KMS-11 (cell line): ENCODE data around the gene CPD.
"Not testable (repeated sequence)": the region's sequence is repeated elsewhere in the genome, so short reads cannot be mapped to it uniquely, and the experiment has no call there.

Source experiments
- H2AFZ ChIP-seq: fragments of 200-600 bp; sonication (generic); 2 replicates; pipeline ENCODE4 v1.6.1; 2016; ENCODE audit warnings: antibody characterized with exemption, mixed run types, low read depth
- H3K27ac ChIP-seq: fragments of 200-600 bp; sonication (generic); 2 replicates; pipeline ENCODE4 v1.6.1; 2016; ENCODE audit warnings: mild to moderate bottlenecking, mixed run types
- H3K27me3 ChIP-seq: fragments of 200-600 bp; sonication (generic); 2 replicates; pipeline ENCODE4 v1.6.1; 2017; ENCODE audit warnings: mild to moderate bottlenecking, low read depth, mixed run types, moderate library complexity; ENCODE audit not compliant: insufficient read depth
- H3K36me3 ChIP-seq: fragments of 200-600 bp; sonication (generic); 2 replicates; pipeline ENCODE4 v1.6.1; 2017; ENCODE audit warnings: mild to moderate bottlenecking, mixed run types; ENCODE audit not compliant: insufficient read depth
- H3K4me1 ChIP-seq: fragments of 200-600 bp; sonication (generic); 2 replicates; pipeline ENCODE4 v1.6.1; 2016; ENCODE audit warnings: mild to moderate bottlenecking, low read depth, mixed run types; ENCODE audit not compliant: poor library complexity, severe bottlenecking
- H3K4me2 ChIP-seq: fragments of 200-600 bp; sonication (generic); 2 replicates; pipeline ENCODE4 v1.7.0; 2016; ENCODE audit warnings: mild to moderate bottlenecking, mixed run types
- H3K4me3 ChIP-seq: fragments of 200-600 bp; sonication (generic); IDR thresholded peaks from 2 replicates; pipeline ENCODE4 v1.6.1; 2017; ENCODE audit warnings: low read depth, low read length, mixed read lengths; ENCODE audit not compliant: insufficient read depth
- H3K79me2 ChIP-seq: fragments of 200-600 bp; sonication (generic); 2 replicates; pipeline ENCODE4 v1.6.1; 2016; ENCODE audit warnings: low read depth, mixed run types; ENCODE audit not compliant: insufficient read depth
- H3K9ac ChIP-seq: fragments of 200-600 bp; sonication (generic); 2 replicates; pipeline ENCODE4 v1.6.1; 2016; ENCODE audit warnings: mild to moderate bottlenecking, mixed run types
- H4K20me1 ChIP-seq: fragments of 200-600 bp; sonication (generic); 2 replicates; pipeline ENCODE4 v1.6.1; 2016; ENCODE audit warnings: mild to moderate bottlenecking, mixed run types; ENCODE audit not compliant: insufficient read depth
- CTCF ChIP-seq: fragments of 200-600 bp; sonication (generic); conservative IDR thresholded peaks from 2 replicates; pipeline ENCODE4 v1.6.1; 2017; ENCODE audit warnings: low read depth, mild to moderate bottlenecking, antibody characterized with exemption, low read length, moderate library complexity, mixed read lengths

CPD gene

GRCh38 chr17:30396612-30397011 lies 17.9 kb downstream of the CPD start:
- Histone ChIP-seq H3K4me2 (no peak overlapping the region), H3K4me1 (no peaks in the 10 kb centered on the region), H3K27me3 (no peaks in the 10 kb centered on the region), H3K36me3 (no peaks in the 10 kb centered on the region), H3K79me2 (no peaks in the 10 kb centered on the region), H3K27ac (no peak overlapping the region), H4K20me1 (no peaks in the 10 kb centered on the region), H3K4me3 (no peak overlapping the region), H2AFZ (no peak overlapping the region), H3K9ac (no peak overlapping the region)
- TF ChIP-seq CTCF = no peak

GRCh38 chr17:30398328-30399041 lies 19.8 kb downstream of the CPD start:
- no peaks in the 10 kb centered on the region for H4K20me1 ChIP-seq
- no peaks in the 10 kb centered on the region for H3K79me2 ChIP-seq
- no peak overlapping the region for H3K4me3 ChIP-seq
- H3K27ac ChIP-seq = no peak overlapping the region
- H2AFZ ChIP-seq = no peak overlapping the region
- H3K36me3 ChIP-seq = no peaks in the 10 kb centered on the region
- no peak for TF ChIP-seq CTCF
- H3K9ac ChIP-seq = no peak overlapping the region
- no peak overlapping the region for H3K4me2 ChIP-seq
- H3K27me3 ChIP-seq = no peaks in the 10 kb centered on the region
- no peaks in the 10 kb centered on the region for H3K4me1 ChIP-seq

- no peak overlapping the region for H2AFZ ChIP-seq
- H3K79me2 ChIP-seq = peaks cover 4% of the 10 kb centered on the region; the same call in 1 of the 2 replicates
- H3K9ac ChIP-seq = no peak overlapping the region
- no peak overlapping the region for H3K27ac ChIP-seq
- no peak overlapping the region for H3K4me3 ChIP-seq
- no peak overlapping the region for H3K4me2 ChIP-seq
- TF ChIP-seq CTCF = no peak
- no peaks in the 10 kb centered on the region for H3K27me3 ChIP-seq
- no peaks in the 10 kb centered on the region for H4K20me1 ChIP-seq
- H3K36me3 ChIP-seq = no peaks in the 10 kb centered on the region
- no peaks in the 10 kb centered on the region for H3K4me1 ChIP-seq
These were observed 22.4 kb downstream of the CPD start for GRCh38 chr17:30401097-30401496.

GRCh38 chr17:30405161-30405560 lies 26.4 kb downstream of the CPD start:
- no peaks in the 10 kb centered on the region for H4K20me1 ChIP-seq
- H3K27me3 ChIP-seq = no peaks in the 10 kb centered on the region
- no peak for TF ChIP-seq CTCF
- H3K9ac ChIP-seq = no peak overlapping the region
- H3K36me3 ChIP-seq = no peaks in the 10 kb centered on the region
- H2AFZ ChIP-seq = no peak overlapping the region
- H3K4me2 ChIP-seq = no peak overlapping the region
- no peak overlapping the region for H3K27ac ChIP-seq
- H3K4me1 ChIP-seq = no peaks in the 10 kb centered on the region
- no peak overlapping the region for H3K4me3 ChIP-seq
- peaks cover 4% of the 10 kb centered on the region; the same call in 1 of the 2 replicates for H3K79me2 ChIP-seq

- not testable (repeated sequence) for H4K20me1 ChIP-seq, H3K4me2 ChIP-seq, H3K27ac ChIP-seq, H3K4me1 ChIP-seq, H3K4me3 ChIP-seq, H3K27me3 ChIP-seq, H3K36me3 ChIP-seq, H3K79me2 ChIP-seq, H3K9ac ChIP-seq, H2AFZ ChIP-seq
These were observed 31.9 kb downstream of the CPD start for GRCh38 chr17:30410627-30411026.

- not testable (repeated sequence) for H2AFZ ChIP-seq, H3K36me3 ChIP-seq, H3K27ac ChIP-seq, H3K9ac ChIP-seq, H3K4me1 ChIP-seq, H3K4me2 ChIP-seq, H3K27me3 ChIP-seq, H4K20me1 ChIP-seq, H3K79me2 ChIP-seq, H3K4me3 ChIP-seq
These were observed 33.3 kb downstream of the CPD start for GRCh38 chr17:30412008-30412496.
